HepG2 (cell line): ENCODE data around the gene SNRPB2. TPM values are rescaled to one million over a fixed set of nuclear protein-coding genes. Genes with fewer than 3 reads are reported as not detected.

Experiments used
- ATAC-seq: fragments of 200-7000 bp; cut with Tn5 transposase; 3 replicates; pipeline ENCODE4 v1.9.1; 2020; ENCODE audit warnings: mild to moderate bottlenecking, moderate library complexity
- BruUV-seq: library from RNA; stranded (reverse); fragments of 400-500 nt; replicated peaks from 2 replicates; lab custom pipeline; 2021; lab: Mats Ljungman, UMichigan
- CTCF ChIA-PET: fragments of 300-600 bp; formaldehyde crosslinking; extraction: SDS; loops from one replicate; lab custom pipeline; 2021; ENCODE audit warnings: low total read pairs, inconsistent platforms, low intra/inter-chr PET ratio; lab: Yijun Ruan, JAX
- POLR2A ChIA-PET: fragments of 350-600 bp; sonication (Branson Sonifier 250); formaldehyde crosslinking; loops from one replicate; lab custom pipeline; 2020; ENCODE audit warnings: antibody characterized with exemption, inconsistent platforms; lab: Yijun Ruan, JAX
- DNase-seq: peaks from one replicate; pipeline ENCODE4 v3.0.0-alpha.2; 2015; ENCODE audit warnings: low spot score
- FAIRE-seq: peaks from 3 replicates; lab custom pipeline; 2011; peaks lifted over from hg19 to GRCh38; lab: Jason Lieb, UNC
- H2AFZ ChIP-seq: one replicate; pipeline ENCODE4 v1.6.1; 2011; ENCODE audit warnings: low read length, inconsistent platforms
- H3K27ac ChIP-seq: fragments of 300-600 bp; 3 replicates; pipeline ENCODE4 v1.8.0; 2011; ENCODE audit warnings: mixed run types, mild to moderate bottlenecking, mixed read lengths, low read length, inconsistent platforms; ENCODE audit not compliant: insufficient read depth; ENCODE audit errors: extremely low read length
- H3K27me3 ChIP-seq, 2 experiments: fragments of 200-600 bp in 1 of 2; 2 replicates in 1 of 2; 3 replicates in 1 of 2; pipeline versions ENCODE4 v1.6.0 to v1.8.0; 2011; ENCODE audit warnings: low read length in 2 of 2, mild to moderate bottlenecking in 2 of 2, moderate library complexity in 2 of 2, inconsistent platforms in 1 of 2; ENCODE audit not compliant: insufficient read depth in 2 of 2, control insufficient read depth in 1 of 2
- H3K36me3 ChIP-seq, 2 experiments: fragments of 200-600 bp in 1 of 2; replicated peaks in 1 of 2; 2 replicates in 1 of 2; 3 replicates in 1 of 2; pipeline versions ENCODE4 v1.5.1 to v1.8.0; 2011; ENCODE audit warnings: low read length in 2 of 2, inconsistent platforms in 1 of 2; ENCODE audit not compliant: insufficient read depth in 2 of 2, control insufficient read depth in 1 of 2
- H3K4me1 ChIP-seq: 2 replicates; pipeline ENCODE4 v1.5.1; 2012; ENCODE audit warnings: low read length, inconsistent platforms; ENCODE audit not compliant: insufficient read depth
- H3K4me2 ChIP-seq: 2 replicates; pipeline ENCODE4 v1.6.0; 2011; ENCODE audit warnings: low read depth, low read length, inconsistent platforms
- H3K4me3 ChIP-seq, 3 experiments: fragments of 200-600 bp in 1 of 3; sonication (generic), shearing (Covaris generic) in 1 of 3; replicated peaks in 1 of 3; 2 replicates each; pipeline ENCODE4 v1.5.1; 2011 to 2016; ENCODE audit warnings: low read length in 3 of 3, inconsistent platforms in 2 of 3, low read depth in 2 of 3, mild to moderate bottlenecking in 2 of 3, control low read depth in 1 of 3, mixed read lengths in 1 of 3; ENCODE audit not compliant: insufficient read depth in 1 of 3
- H3K79me2 ChIP-seq: one replicate; pipeline ENCODE4 v1.6.1; 2011; ENCODE audit warnings: low read length, inconsistent platforms; ENCODE audit not compliant: insufficient read depth
- H3K9ac ChIP-seq: 2 replicates; pipeline ENCODE4 v1.6.0; 2011; ENCODE audit warnings: mild to moderate bottlenecking, low read depth, low read length, inconsistent platforms; ENCODE audit not compliant: insufficient read depth
- H3K9me3 ChIP-seq: 2 replicates; pipeline ENCODE4 v1.5.1; 2012; ENCODE audit warnings: mild to moderate bottlenecking, low read length
- H4K20me1 ChIP-seq: 2 replicates; pipeline ENCODE4 v1.6.0; 2011; ENCODE audit warnings: inconsistent platforms, mild to moderate bottlenecking, low read length, moderate library complexity; ENCODE audit not compliant: insufficient read depth
- AHDC1 ChIP-seq: sonication (generic); formaldehyde crosslinking; IDR thresholded peaks from 2 replicates; pipeline ENCODE4 v1.5.1; 2020; ENCODE audit warnings: mild to moderate bottlenecking, missing genetic modification reagents, borderline replicate concordance
- BRD4 ChIP-seq: sonication (generic); formaldehyde crosslinking; IDR thresholded peaks from 2 replicates; pipeline ENCODE4 v1.4.0; 2020; ENCODE audit warnings: missing genetic modification reagents
- MAFF ChIP-seq: IDR thresholded peaks from 2 replicates; pipeline ENCODE4 v1.6.1; 2011; ENCODE audit warnings: low read depth, low read length, improper control_type of control experiment
- MAFK ChIP-seq, 2 experiments: IDR thresholded peaks in 1 of 2; conservative IDR thresholded peaks in 1 of 2; 2 replicates each; pipeline ENCODE4 v1.6.1; 2011; ENCODE audit warnings: improper control_type of control experiment in 2 of 2, low read length in 2 of 2
- RXRA ChIP-seq: sonication (generic); formaldehyde crosslinking; IDR thresholded peaks from 2 replicates; pipeline ENCODE4 v1.5.1; 2020; ENCODE audit warnings: missing genetic modification reagents
- TBP ChIP-seq: sonication (generic); formaldehyde crosslinking; IDR thresholded peaks from 2 replicates; pipeline ENCODE4 v1.5.0; 2020; ENCODE audit warnings: missing genetic modification reagents
- ZNF431 ChIP-seq: sonication (generic); formaldehyde crosslinking; IDR thresholded peaks from 2 replicates; pipeline ENCODE4 v1.9.0; 2022; ENCODE audit warnings: missing genetic modification reagents, low read depth, mild to moderate bottlenecking, borderline replicate concordance
- ZNF530 ChIP-seq: sonication (generic); formaldehyde crosslinking; IDR thresholded peaks from 2 replicates; pipeline ENCODE4 v1.5.0; 2020; ENCODE audit warnings: low read depth, mild to moderate bottlenecking, missing genetic modification reagents
- ZNF747 ChIP-seq: sonication (generic); formaldehyde crosslinking; IDR thresholded peaks from 2 replicates; pipeline ENCODE4 v1.8.1; 2023; ENCODE audit warnings: missing genetic modification reagents, mild to moderate bottlenecking, borderline replicate concordance
- WGBS: methylation state at CpG from one replicate; pipeline ENCODE4 v1.1.6; 2017; ENCODE audit warnings: low lambda C conversion rate; 5-methylcytosine and 5-hydroxymethylcytosine counted together
- in situ Hi-C: cut with HindIII; loops from 2 replicates; pipeline ENCODE4 v1.10.0; 2017; ENCODE audit warnings: low pct_unique_long_range_greater_than_20kb; ENCODE audit not compliant: extremely low pct_ligation_motif_present
- intact Hi-C: fragments of 100-400 bp; cut with micrococcal nuclease; formaldehyde crosslinking; loops from one replicate; pipeline ENCODE4 v1.10.0; 2022; ENCODE audit not compliant: unreplicated experiment
- polyA plus RNA-seq, 8 experiments: library from polyadenylated mRNA; depleted of rRNA in 3 of 8; stranded (reverse) in 7 of 8; unstranded in 1 of 8; fragments of >200 nt; fragmentation: Illumina TruSeq in 4 of 8; extraction: Trizol in 4 of 8; gene quantifications; 2 replicates each; pipeline versions ENCODE4 v1.2.1 to v1.2.3, GENCODE V29; 2011 to 2016; ENCODE audit warnings: low read depth in 4 of 8, missing spikeins in 1 of 8, mixed read lengths in 1 of 8; ENCODE audit not compliant: insufficient read depth in 1 of 8
- total RNA-seq, 5 experiments: library from RNA; depleted of rRNA; stranded (reverse); fragments of >200 nt; fragmentation: Illumina TruSeq; extraction: Trizol; gene quantifications; 2 replicates each; pipeline ENCODE4 v1.2.3, GENCODE V29; 2016; ENCODE audit warnings: low read depth in 1 of 5

Gene SNRPB2
- total and polyA plus RNA-seq, 2 of the 13 experiments (the other 11 are each of a cell fraction or from before 2014, with no cell fraction given): 107 to 204 TPM

GRCh38 chr20:16740365-16741072 is 10.7 kb downstream of the SNRPB2 start:
- in situ Hi-C loops: no loop called here
- WGBS: 96% methylated on average over 6 of the region's 6 CpGs
- no peak for FAIRE-seq

GRCh38 chr20:16744178-16744807 is 14.5 kb downstream of the SNRPB2 start:
- Histone ChIP-seq H3K9ac (no peak overlapping the region), H3K4me1 (peaks cover 7% of the 10 kb centered on the region; the same call in 1 of the 2 replicates), H2AFZ (no peak overlapping the region), H3K4me3 (no peak overlapping the region), H3K79me2 (no peaks in the 10 kb centered on the region), H3K4me2 (no peak overlapping the region), H3K27ac (no peak overlapping the region), H4K20me1 (no peaks in the 10 kb centered on the region), H3K36me3 (peaks cover 5 to 25% of the 10 kb centered on the region in 2 experiments), H3K9me3 (no peaks in the 10 kb centered on the region), H3K27me3 (no peaks in the 10 kb centered on the region)
- in situ Hi-C loops (no loop called here), intact Hi-C loops (no loop called here)
- WGBS: 40% methylated on average over 3 of the region's 3 CpGs
- ChIA-PET POLR2A (no interaction called here), CTCF (no interaction called here)
- no peak for ATAC-seq
- DNase-seq: no peak
- FAIRE-seq: no peak
- BruUV-seq: no TSS peak
- TF ChIP-seq ZNF431 (CRISPR knock-in tag) (no peak), AHDC1 (CRISPR knock-in tag) (no peak), TBP (CRISPR knock-in tag) (no peak), ZNF530 (CRISPR knock-in tag) (no peak), BRD4 (CRISPR knock-in tag) (no peak), ZNF747 (CRISPR knock-in tag) (no peak)

More at GRCh38 chr20:16740365-16741072, 10.7 kb downstream of the SNRPB2 start:
- H3K79me2 ChIP-seq: peaks cover 4% of the 10 kb centered on the region
- intact Hi-C loops: no loop called here
- TSS peak; percentile 1 for BruUV-seq
- ChIA-PET CTCF (no interaction called here), POLR2A (no interaction called here)
- no peak overlapping the region for H3K27ac ChIP-seq
- no peaks in the 10 kb centered on the region for H3K9me3 ChIP-seq
- peak; percentile 93 to 94 for TF ChIP-seq MAFK (conservative IDR thresholded peaks at IDR 0.05 in 1 of 2, IDR thresholded peaks at IDR 0.05 in 1 of 2; ENCODE audit: low read length in 2 of 2)
- no peak for TF ChIP-seq RXRA (CRISPR knock-in tag)
- TF ChIP-seq MAFF: peak; percentile 93
- no peaks in the 10 kb centered on the region for H4K20me1 ChIP-seq
- ATAC-seq: no peak
- H3K27me3 ChIP-seq: no peaks in the 10 kb centered on the region
- H3K4me2 ChIP-seq: no peak overlapping the region
- H3K4me1 ChIP-seq: peaks cover 7% of the 10 kb centered on the region; the same call in 1 of the 2 replicates
- no peak overlapping the region for H2AFZ ChIP-seq
- no peak overlapping the region for H3K4me3 ChIP-seq
- DNase-seq: no peak
- H3K9ac ChIP-seq: no peak overlapping the region
- H3K36me3 ChIP-seq: peaks cover 17 to 57% of the 10 kb centered on the region in 2 experiments
